Measurements from ENCODE around the gene TDRD9.

TDRD9 gene

DNA sequence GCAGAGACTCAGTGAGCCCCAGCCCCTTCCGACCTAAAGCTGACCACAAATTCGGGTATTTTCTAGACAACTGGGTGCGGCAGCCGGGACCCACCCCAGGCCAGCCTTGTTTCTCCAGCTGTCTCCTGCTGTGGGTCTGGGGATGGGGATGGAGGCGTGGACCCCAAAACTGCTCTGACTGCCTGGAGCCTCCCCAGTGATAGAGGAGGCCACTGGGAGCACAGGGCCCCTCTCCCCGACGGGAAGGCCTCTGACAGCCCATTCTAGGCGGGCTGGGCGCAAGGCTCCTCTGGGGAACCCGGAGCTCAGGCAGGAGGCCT is 38.2 kb upstream of the TDRD9 start:
- no peak for DNase-seq (ENCODE audit: extremely low spot score, insufficient read length, low read depth)
- FAIRE-seq, result no peak

DNA sequence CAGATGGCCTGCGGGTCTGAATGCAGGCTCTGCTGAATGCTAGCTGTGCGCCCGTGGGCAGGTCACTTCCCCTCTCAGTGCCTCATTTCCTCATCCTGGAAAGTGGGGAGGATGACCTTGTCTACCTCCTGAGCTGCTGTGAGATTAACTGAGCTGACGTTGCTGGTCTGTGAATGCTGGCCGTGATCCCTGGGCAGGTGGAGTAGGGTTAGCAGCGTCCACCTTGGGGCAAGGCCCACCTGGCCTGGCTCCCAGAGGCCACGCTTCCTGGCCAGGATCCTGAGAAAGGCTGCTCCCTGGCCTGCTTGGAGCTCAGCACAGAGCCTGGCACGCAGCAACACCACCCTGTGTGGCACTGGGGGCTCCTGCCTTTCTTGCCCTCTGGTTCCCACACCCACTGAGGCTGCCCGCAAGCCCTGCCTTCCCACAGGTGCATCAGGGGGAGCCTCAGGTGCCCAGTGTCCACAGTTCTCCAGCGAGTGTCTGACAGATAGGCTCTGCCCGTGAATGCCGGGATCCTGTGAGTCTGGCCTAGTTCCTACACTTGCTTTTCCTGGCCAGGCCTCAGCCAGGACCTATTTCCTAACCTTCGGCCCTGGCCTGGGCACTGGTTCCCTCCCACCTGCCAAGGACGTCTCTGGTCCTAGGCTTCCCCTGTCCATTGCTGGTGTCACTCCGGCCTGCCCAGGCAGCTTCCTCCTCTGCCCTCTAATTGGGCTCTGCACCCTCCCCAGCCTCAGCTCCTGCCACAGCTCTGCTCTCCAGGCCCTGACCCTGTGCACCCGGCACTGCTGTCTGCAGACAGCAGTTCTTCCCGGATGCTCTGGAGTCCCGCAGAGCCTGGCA is 37.2 kb upstream of the TDRD9 start:
- DNase-seq (ENCODE audit: extremely low spot score, insufficient read length, low read depth) (no peak), FAIRE-seq (no peak)

DNA sequence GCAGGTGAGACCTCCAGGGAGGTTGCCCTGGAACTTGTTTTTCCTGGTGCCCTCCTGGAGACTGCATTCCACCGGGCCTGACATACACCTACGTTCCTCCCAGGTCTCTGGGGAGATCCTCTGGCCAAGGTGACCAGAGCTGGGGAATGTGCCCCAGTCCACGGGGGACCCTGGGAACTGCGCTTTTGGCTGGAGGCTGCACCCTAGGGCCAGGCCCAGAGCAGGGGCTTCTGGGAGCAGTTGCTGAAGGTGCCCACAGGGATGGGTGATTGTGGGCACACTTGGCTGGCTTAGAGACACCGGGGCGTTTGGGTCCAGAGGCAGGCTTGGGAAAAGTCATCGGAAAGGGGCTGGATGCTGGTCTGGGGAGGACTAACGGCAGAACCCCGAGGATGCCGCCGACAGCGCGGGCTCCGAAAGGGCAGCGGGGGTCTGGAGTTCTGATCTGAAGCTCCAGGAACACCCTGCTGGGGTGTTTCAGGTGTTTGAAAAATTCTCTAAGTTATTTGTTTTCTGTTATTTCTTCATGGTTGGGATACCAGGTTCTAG is 36.5 kb upstream of the TDRD9 start:
- no peak for DNase-seq (ENCODE audit: extremely low spot score, insufficient read length, low read depth)

DNA sequence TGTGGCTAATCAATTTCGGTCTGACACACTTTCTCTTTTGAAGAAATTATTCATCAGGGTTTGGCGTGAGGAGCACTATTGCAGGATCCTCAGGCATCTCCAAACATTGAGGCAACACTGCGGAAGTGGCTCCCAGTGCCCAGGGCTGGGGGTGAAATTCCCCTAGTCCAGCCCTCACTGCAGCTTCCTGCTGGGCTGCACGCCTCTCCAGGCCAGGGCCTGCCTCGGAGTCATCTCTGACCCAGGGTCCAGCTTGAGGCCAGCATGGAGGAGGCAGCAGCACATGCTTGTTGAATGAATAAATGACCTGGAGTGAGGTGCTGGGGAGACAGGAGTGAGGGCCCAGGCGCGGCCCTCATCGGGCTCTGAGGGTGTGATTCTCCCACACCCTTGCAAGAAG is 36.0 kb upstream of the TDRD9 start:
- no peak for FAIRE-seq
- DNase-seq (ENCODE audit: extremely low spot score, insufficient read length, low read depth), result no peak

More for the DNA sequence above, 36.5 kb upstream of the TDRD9 start:
- no peak for FAIRE-seq

DNA sequence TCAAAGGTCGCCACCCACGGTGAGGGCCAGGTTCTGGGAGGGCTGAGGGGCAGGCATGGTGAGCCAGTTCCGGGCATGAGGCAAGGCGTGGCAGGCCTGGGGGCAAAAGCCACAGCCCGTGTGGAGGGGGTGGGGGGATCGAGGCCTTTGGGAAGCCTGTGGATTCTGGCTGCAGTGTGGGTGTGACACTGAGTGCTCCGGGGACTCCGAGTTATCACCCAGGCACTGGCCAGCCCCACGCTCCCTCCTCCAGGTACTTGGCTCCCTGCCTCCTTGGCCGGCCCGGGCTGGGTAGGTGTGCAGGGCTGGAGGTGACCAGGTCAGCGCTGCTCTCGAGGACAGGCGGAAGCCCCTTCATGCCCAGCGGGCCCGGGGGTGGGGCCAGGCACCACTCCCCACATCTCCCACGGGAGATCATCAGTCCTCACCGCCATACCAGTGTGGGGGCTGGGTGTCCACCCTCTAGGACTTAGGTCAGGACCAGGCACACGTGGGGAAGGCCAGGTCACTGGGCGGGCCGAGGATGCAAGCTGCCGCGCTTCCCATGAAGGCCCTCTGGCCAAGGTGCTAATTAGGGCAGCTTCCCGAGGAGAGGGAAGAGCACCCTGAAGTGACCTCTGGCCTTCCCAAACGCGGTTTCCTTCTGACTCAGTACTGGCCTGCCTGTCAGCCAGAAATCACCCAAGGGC is 34.1 kb upstream of the TDRD9 start:
- FAIRE-seq (no peak), DNase-seq (ENCODE audit: extremely low spot score, insufficient read length, low read depth) (no peak)

DNA sequence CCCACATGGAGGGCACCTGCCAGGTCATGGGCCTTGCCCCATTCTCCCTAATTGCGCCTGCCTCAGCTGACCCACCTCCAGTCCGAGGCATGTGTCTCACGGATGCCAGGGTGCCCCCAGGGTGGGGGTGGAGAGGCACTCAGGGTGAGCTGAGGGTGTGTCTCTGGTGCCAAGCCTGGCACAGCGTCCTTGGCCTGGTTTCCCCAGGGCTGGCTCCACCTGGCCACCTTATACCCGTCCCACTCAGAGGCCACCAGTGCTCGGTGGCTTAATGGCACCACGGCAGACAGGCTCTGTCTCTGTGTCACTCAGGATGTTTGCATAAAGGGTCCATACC is 33.6 kb upstream of the TDRD9 start:
- DNase-seq (ENCODE audit: extremely low spot score, insufficient read length, low read depth), result no peak
- FAIRE-seq, result no peak

DNA sequence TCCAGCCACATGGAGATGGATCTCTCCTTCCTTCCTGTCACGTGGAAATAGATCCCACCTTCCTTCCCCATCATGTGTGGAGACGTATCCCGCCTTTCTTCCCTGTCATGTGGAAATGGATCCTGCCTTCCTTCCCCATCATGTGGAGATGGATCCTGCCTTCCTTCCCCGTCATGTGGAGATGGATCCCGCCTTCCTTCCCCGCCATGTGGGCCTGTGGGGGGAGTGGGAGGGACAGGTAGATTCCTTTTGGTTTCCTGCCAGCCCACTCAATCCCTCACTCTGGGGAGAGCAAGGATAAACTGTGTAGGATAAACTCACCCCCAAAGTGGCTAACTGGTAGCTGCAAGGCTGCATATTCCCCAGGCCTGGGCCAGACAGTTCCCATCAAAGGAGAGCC is 31.7 kb upstream of the TDRD9 start:
- DNase-seq (ENCODE audit: extremely low spot score, insufficient read length, low read depth), result no peak
- no peak for FAIRE-seq

DNA sequence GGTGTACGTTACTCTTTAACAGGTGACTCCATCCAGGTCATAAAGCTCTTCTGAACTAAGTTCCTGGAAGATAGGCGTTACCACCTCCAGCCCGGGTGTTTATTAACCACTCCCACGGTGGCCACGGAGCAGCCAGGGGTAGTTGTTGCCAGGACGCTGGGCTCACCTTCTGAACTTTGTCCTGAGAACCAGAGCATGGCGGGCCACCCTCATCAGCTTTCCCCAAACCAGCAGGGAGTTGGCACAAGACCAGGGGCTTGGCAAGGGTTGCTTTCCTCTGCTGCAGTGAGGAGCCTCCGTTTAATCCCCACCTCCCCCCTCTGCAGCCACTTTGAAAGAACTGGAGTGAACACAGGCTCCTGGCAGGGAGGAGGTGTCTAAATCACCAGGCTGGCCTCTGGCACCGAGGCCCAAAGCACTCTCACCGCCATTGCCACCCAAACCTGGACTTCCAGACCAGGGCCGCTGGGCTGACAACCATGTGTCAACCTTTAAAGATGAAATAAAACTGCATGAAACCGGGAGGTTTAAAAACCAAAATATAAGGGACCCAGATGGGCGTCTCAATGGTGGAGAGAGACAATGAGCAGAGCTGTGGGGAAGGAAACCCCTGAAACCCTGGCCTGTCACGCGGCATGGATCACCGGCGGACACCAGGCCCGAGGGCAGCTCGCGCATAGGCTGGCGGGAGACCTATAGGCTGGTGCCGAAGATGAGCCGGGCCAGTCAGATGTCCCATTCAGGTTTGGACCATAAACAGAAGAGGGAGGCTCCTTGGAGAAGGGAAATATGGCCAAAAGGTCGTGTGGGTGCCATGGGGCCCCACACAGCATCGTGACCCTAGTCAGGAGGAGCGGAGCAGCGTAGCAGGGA is 30.9 kb upstream of the TDRD9 start:
- no peak for FAIRE-seq
- DNase-seq (ENCODE audit: extremely low spot score, insufficient read length, low read depth), result no peak

DNA sequence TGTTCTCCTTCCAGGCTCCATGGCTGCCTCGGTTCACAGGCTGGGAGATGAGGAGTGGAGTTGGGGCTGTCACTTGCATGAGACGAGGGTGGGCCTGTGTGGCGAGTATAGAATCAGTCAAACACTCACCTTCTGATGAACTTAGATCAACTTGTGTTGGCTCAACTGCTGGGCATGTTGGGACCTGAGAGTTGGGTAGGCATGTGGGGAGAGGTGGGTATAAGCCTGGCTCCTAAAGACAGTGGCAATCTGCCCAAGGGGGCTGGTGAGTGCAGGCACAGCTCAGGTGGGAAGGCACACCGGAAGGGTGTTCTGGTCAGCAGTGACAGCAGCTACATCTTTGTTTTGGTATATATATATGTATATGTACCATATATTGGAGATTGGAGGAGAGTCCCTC is 30.1 kb upstream of the TDRD9 start:
- DNase-seq (ENCODE audit: extremely low spot score, insufficient read length, low read depth) (no peak), FAIRE-seq (no peak)

DNA sequence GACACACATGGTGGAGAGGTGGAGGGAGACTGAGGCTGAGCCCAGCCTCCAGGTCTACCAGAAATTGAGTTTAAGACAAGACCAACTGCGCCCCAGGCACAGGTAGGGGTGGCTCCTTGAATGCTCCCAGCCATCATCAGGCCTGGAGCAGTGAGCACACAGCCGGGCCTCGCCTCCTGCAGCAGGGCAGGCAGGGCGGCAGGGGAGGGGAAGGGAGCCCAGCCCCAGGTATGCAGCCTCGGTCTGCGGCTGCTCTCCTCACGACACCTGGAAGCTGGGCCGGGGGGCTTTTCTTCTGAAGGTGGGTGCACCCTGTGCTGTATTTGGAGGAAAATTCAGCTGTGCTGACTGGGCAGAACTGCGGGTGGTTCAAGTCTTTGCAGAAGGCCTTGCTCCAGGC is 29.5 kb upstream of the TDRD9 start:
- no peak for DNase-seq (ENCODE audit: extremely low spot score, insufficient read length, low read depth)
- FAIRE-seq, result no peak

DNA sequence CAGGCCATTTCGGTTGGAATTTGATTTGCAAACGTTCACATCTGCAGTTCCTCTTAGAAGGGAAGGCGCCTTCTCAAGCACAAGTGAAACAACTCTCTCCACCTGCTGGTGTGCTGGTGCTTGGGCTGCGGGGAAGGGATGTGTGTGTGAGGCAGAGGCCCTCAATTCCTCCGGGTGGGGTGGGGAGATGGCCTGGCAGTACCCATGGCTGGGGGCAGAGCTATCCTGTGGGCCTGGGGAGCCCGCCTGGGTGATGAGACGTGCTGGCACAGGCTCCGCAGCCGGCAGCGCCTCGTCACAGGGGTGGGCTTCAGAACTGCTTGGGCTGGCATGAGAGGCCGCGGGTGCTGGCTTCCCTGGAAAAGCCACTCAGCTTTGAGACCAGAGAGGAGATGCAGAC is 28.9 kb upstream of the TDRD9 start:
- FAIRE-seq (no peak), DNase-seq (ENCODE audit: extremely low spot score, insufficient read length, low read depth) (no peak)

DNA sequence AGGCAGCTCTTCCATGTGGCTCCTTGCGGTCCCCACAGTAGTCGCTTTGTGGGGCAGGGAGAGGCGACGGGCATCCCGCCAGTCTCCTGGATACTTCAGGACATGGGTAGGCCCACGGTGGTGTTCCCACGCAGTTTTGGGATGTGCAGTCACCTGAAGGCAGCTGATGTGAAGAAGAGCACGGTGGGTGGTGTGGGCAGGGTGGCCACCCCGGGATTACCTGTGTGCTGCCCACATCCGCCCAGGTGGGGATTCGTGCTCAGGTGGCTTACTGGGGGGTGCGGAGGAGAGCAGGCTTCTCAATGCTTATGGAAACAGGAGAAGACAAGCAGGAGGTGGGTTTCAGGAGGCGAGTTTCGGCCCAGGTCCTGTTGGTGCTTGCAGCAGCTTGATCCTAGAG is 28.4 kb upstream of the TDRD9 start:
- no peak for FAIRE-seq
- DNase-seq (ENCODE audit: extremely low spot score, insufficient read length, low read depth), result no peak

DNA sequence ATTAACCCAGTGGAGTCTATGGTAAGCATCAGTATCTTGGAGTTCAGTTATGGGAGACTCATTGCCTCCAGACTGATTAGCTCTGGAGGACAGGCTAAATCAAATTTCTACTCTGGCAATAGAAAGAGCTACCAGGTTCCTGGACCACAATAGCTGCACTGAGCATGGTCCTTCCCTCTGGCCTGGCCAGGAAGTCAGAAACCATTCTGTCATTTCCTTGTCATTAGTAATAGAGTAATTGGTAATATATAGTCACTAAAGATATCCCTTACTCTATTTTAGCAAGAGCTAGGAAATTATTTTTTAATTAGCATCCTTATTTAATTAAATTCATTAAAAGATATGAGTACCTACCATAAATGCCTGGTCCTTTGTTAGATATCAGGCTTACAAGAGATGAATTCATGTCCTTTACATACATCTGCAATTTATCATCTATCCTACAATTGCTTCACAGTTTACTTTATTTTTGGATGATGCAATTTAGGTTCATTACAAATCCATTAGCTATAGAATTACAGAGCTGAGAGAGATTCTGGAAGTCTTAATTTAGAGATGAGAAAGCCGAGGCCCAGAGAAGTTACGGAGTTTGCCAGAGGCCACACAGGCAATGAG is 23.7 kb upstream of the TDRD9 start:
- DNase-seq (ENCODE audit: extremely low spot score, insufficient read length, low read depth), result no peak
- no peak for FAIRE-seq

DNA sequence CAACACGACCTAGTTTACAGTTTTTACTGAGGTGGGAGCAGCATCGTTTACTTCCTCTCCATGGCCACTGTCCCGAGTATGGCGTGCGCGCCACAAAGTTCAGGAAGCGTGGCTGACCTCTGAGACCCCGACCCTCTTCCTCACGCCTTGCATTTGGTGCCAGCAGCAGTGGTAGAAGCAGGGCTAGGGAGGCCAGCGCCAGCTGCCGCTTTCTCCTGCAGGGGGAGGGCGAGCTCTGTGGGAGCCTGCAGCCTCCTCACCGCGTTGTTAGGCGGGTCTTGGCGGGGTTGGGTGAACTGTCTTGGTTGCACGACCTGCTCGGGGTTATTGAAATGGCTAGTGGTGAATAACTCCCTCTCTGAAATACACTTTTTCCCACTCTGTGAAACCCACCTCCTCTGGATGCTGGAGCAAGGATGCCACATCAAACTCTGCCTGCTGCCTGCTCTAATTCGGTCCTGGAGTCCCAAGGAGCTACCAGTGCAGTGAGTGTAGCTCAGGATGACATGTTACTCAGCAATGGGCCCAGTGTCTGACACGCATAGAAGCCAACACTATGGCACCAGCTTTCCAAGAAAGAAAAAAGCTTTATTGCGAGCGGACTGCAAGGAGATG is 22.3 kb upstream of the TDRD9 start:
- DNase-seq (ENCODE audit: extremely low spot score, insufficient read length, low read depth) (no peak), FAIRE-seq (no peak)

DNA sequence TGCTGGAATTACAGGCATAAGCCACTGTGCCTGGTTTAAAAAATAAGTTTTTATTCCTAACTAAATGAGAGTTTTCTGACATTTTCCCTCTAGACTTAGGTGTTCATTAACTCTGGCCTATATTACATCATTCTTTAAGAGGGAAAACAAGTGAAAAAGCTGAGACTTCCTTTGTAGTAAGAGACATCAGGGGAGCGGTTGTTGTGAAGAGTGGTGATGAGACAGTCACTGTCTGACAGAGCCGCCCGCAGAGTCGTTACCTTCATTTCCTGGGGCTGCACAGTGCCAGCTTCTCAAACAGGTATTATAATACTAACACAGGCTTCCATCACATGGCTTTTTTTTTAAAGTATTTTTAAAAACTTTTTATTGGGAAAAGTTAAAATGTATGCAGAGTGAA is 19.7 kb upstream of the TDRD9 start:
- FAIRE-seq (no peak), DNase-seq (ENCODE audit: extremely low spot score, insufficient read length, low read depth) (no peak)

DNA sequence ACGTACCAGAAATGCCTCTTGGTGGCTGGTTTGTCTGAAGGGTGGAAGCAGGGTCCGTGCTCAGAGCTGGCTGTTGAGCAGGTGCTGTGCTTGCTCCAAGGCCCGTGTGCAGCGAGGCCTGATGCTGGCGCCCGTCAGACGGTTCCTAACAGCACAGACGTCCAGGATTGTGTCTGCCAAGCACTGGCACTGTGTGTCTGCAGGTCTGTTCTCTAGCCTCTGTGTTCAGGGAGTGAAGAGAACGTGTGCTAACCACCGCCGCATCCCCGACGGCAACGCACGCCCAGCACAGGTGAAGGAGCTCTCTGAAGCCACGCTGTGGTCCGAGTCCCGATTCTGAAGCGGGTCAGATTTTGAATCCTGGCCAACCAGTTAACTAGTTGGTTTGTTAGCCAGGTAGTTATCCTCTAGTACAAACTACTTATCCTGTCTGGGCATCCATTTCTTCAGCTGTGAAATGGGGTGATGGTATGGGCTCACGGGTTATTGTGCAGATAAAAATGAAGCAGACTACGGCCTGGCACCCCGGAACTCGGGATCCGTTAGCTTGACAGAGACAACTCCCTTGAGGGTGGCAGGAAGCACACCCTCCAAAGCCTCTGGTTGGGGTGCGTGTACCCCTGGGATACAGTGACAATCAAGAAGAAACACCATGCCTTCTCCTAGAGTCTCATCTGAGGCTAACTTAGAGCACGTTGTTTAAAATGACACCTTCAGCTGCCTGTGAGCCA is 18.6 kb upstream of the TDRD9 start:
- no peak for FAIRE-seq
- no peak for DNase-seq (ENCODE audit: extremely low spot score, insufficient read length, low read depth)

DNA sequence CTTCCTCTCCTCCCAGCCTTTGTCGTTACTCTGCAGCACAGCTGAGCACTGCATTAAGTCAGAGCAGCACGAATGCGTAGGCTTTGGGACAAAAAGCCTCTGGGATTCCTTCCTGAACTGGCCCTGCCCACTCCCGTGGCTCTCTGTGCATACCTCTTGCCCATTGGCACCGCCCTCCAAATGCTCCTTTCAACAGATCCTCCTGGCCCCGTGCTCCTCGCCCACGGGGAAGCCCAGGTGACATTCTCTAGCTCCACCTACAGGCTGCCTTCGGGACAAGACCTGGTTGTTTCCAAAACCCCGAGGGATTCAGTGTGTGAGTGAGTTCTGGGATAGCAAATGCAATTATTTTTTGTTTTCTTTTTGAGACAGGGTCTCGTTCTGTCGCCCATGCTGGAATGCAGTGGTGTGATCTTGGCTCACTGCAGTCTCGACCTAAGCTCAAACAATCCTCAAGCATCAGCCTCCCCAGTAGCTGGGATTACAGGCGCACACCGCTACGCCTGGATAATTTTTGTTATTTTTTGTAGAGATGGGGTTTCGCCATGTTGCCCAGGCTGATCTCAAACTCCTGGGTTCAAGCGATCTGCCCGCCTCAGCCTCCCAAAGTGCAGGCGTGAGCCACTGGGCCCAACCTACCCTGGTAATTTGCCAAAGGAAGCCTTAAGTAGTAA is 17.9 kb upstream of the TDRD9 start:
- DNase-seq (ENCODE audit: extremely low spot score, insufficient read length, low read depth) (peak; percentile 35), FAIRE-seq (peak; percentile 77)

DNA sequence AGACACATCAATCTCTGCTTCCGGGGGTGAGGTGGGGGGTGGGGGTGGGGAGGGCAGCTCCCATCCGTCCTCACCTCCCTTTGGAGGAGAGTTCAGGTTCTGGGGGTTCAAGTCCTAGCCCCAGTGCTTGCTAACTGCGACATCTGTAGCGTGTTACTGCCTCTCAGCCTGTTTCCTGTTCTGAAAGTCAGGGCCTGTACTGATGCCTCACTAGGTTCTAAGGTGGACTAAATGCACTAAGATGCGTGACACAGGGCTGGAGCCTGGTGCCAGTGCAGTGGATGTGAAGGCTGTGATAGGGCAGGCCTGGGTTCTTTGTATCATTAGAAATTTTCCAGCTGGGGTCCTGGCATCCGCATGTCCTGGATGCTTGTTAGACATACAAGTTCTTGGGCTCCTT is 17.3 kb upstream of the TDRD9 start:
- DNase-seq (ENCODE audit: extremely low spot score, insufficient read length, low read depth), result no peak
- FAIRE-seq, result no peak

DNA sequence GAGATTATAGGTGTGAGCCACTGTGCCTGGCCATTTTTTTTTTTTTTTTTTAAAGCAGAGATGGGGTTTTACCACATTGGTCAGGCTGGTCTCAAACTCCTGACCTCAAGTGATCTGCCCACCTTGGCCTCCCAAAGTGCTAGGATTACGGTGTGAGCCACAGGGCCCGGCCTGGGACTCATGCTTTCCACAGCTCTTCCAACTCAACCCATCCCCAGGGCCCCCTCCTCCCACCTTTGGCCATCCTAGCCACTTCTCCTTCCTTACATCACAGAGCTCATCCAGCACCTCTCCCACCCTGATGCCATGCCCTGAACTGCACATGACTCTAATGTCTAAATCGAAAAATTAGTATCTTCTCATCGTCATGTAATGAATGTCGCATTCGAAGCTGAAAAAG is 12.6 kb upstream of the TDRD9 start:
- FAIRE-seq (no peak), DNase-seq (ENCODE audit: extremely low spot score, insufficient read length, low read depth) (no peak)

Data from GM18507 (cell line).